ENCODE results near the gene UBE2F. TPM values are rescaled to one million over a fixed set of nuclear protein-coding genes. Genes with fewer than 3 reads are reported as not detected.

The UBE2F gene
- total RNA-seq, 1 experiment from 2014 or later = 62.1 TPM

DNA sequence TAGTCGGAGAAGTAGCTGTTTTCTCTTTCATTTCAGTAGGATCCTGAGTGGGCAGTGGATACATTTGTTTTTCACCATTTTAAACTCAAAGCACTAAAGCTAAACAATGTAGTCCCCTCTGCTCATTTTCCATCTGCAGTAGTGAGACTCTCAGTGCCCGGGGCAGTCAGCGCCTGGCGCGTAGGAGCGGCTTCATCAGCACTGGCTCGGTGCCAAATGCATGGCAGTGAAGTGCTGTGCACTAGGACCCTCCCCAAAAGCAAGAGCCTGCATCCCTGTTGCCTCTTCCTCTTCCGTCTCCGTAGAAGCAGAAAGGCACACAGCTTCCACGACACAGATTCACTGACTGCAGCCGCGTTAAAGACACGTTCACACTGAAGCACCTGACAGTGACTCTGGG, 114.3 kb downstream of the UBE2F start:
- Histone ChIP-seq H3K9ac (ENCODE audit: extremely low read depth, insufficient read length, low read length) (no peak overlapping the region), H3K9me3 (ENCODE audit: control insufficient read depth, low read depth, low read length) (no peaks in the 10 kb centered on the region), H4K91ac (ENCODE audit: insufficient read length, low read depth, low read length) (no peak overlapping the region), H3T11ph (ENCODE audit: low read length) (no peak overlapping the region), H3K56ac (ENCODE audit: insufficient read length, low read depth, low read length) (no peak overlapping the region), H3K18ac (ENCODE audit: insufficient read length, low read depth, low read length) (no peak overlapping the region), H3K4me1 (ENCODE audit: insufficient read depth, low read length) (no peaks in the 10 kb centered on the region), H2AFZ (ENCODE audit: low read length) (no peak overlapping the region), H2BK20ac (ENCODE audit: low read depth, low read length, poor library complexity, severe bottlenecking) (no peak overlapping the region), H3K23me2 (ENCODE audit: insufficient read length, low read depth, low read length, poor library complexity, severe bottlenecking) (no peaks in the 10 kb centered on the region), H3K4ac (ENCODE audit: low read depth, low read length) (no peak overlapping the region), H3K4me2 (ENCODE audit: insufficient read depth, insufficient read length, low read length) (no peak overlapping the region), H2BK120ac (ENCODE audit: low read depth, low read length, poor library complexity, severe bottlenecking) (no peak overlapping the region), H2BK12ac (ENCODE audit: insufficient read length, low read depth, low read length) (no peak overlapping the region), H2BK5ac (ENCODE audit: insufficient read length, low read length) (peak overlapping the region; percentile 46), H4K20me1 (ENCODE audit: control insufficient read depth, insufficient read depth, insufficient read length) (no peaks in the 10 kb centered on the region), H2AK5ac (ENCODE audit: insufficient read length, low read length) (no peak overlapping the region), H3K79me1 (ENCODE audit: insufficient read depth, low read depth, low read length, poor library complexity, severe bottlenecking) (peaks cover 2% of the 10 kb centered on the region), H3K27me3 (ENCODE audit: insufficient read depth, low read length) (no peaks in the 10 kb centered on the region), H2BK15ac (ENCODE audit: low read depth, low read length) (no peak overlapping the region), H3K27ac (ENCODE audit: insufficient read length, low read depth, low read length) (no peak overlapping the region), H3K14ac (ENCODE audit: insufficient read depth, low read length) (no peak overlapping the region), H4K8ac (replicated peaks; ENCODE audit: insufficient read length, low read depth, low read length) (no peak overlapping the region), H4K5ac (ENCODE audit: insufficient read length, low read depth, low read length) (no peak overlapping the region), H3K23ac (ENCODE audit: insufficient read length, low read depth, low read length) (no peak overlapping the region), H3K79me2 (ENCODE audit: insufficient read depth, low read length) (no peaks in the 10 kb centered on the region)
- no CpG with 5 or more reads among the region's 13 CpGs for WGBS (ENCODE audit: extremely low coverage, insufficient read length, low lambda C conversion rate)
- H3K27me3 Mint-ChIP-seq (ENCODE audit: low read depth) = no peaks in the 10 kb centered on the region
- H3K4me3 Mint-ChIP-seq = no peak overlapping the region
- H3K27ac Mint-ChIP-seq = peak overlapping the region; percentile 74 to 91 (median 82); a peak in 5 of 7 replicates
- DNase-seq = no peak
- H3K9me3 Mint-ChIP-seq = 0 out of 5 replicates have a peak, but pooled peaks cover 0 to 5% of the 10 kb centered on the region in 2 experiments
- TF ChIP-seq, protein P1, sequence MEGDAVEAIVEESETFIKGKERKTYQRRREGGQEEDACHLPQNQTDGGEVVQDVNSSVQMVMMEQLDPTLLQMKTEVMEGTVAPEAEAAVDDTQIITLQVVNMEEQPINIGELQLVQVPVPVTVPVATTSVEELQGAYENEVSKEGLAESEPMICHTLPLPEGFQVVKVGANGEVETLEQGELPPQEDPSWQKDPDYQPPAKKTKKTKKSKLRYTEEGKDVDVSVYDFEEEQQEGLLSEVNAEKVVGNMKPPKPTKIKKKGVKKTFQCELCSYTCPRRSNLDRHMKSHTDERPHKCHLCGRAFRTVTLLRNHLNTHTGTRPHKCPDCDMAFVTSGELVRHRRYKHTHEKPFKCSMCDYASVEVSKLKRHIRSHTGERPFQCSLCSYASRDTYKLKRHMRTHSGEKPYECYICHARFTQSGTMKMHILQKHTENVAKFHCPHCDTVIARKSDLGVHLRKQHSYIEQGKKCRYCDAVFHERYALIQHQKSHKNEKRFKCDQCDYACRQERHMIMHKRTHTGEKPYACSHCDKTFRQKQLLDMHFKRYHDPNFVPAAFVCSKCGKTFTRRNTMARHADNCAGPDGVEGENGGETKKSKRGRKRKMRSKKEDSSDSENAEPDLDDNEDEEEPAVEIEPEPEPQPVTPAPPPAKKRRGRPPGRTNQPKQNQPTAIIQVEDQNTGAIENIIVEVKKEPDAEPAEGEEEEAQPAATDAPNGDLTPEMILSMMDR (conservative IDR thresholded peaks at IDR 0.05) = no peak
- peaks cover 62 to 85% (median 76%) of the 10 kb centered on the region in 3 experiments for H3K36me3 Mint-ChIP-seq (ENCODE audit: insufficient read depth in 1 of 3, low read depth in 3 of 3)
- peaks cover 29 to 31% of the 10 kb centered on the region in 2 experiments for H3K4me1 Mint-ChIP-seq

Measured in H9 (cell line).